DMS114 treated with DMSO at 0.1 percent for 48 hours (cell line): Measurements from ENCODE around the gene ZC3H6.
"Not testable (repeated sequence)": the region's sequence is repeated elsewhere in the genome, so short reads cannot be mapped to it uniquely, and the experiment has no call there.

Experiments
- DNase-seq: peaks from one replicate; lab custom pipeline; 2025; ENCODE audit not compliant: unreplicated experiment; lab: John Stamatoyannopoulos, UW

Gene ZC3H6

DNA sequence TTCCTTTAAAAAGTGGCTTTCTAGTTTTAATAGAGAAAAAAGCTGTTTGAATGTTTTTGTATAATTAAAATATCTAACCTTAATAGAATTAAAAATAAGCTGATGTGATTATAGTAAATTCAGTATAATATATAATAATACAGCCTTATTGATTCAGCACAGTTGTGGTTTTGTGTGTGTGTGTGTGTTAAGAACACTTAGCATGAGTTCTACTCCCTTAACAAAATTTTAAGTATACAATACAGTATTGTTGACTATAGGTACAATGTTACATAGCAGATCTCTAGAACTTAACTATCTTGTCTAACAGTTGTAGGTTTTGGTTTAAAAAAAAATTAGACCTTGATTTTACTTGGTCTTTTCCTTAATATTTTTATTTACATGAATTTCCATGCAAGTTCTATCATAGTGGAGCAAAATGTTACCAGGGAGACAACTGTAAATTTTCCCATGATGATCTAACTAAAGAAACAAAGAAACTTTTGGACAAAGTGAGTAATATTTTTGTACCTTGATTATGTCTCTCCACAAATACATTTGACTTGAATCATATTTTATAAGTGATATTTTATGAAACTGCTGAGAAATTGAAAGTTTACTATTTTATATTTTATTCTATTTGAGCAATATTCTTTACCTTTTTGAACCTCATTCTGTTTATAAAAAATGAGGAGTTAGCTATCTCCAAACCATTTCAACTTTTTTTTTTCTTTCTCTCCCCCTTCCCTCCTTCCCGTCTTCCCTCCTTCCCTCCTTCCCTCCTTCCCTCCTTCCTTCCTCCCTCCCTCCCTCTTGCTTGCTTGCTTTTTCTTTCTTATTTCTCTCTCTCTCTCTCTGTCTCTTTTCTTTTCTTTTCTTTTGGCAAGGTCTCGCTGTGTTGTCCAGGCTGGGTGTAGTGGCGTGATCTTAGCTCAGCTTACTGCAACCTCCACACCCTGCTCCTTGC lies 46.3 kb downstream of the ZC3H6 start:
- no peak for DNase-seq

DNA sequence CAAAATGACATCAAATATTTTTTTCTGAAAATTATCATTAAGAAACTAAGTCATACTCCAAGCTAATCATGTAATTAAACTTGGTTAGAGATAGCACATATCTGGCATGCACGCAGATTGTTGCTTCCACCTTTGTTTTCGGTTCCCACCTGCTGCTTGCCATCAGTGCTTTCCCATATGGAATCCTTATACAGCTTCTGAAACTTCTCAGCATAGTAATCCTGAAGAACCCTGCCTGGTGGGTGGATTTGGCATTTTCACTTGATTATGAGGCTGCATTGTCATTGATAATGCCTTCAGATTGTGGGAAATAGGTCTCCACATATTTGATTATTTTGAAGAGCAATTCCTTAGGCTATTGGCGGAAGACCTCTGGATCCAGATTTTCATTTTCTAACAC lies 47.5 kb downstream of the ZC3H6 start:
- DNase-seq: no peak

DNA sequence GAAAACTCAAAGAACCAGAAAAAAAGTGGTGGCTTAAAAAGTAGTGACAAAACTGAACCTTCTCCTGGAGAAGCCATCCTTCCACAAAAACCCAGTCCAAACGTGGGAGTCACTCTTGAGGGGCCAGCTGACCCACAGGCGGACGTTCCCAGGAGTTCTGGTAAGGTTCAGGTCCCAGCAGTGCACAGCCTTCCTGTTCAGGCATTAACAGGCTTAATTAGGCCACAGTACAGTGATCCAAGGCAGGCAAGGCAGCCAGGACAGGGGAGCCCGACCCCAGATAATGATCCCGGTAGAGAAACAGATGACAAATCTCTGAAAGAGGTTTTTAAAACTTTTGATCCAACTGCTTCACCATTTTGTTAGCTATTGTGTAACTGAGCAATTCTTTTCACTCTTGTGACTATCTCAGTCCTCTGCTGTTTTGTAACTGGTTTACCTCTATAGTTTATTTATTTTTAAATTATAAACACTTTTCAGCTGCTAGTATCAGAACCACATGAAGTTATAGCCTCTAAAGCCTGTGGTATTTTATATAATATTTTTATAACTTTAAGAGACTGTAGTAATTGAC lies 56.8 kb downstream of the ZC3H6 start:
- no peak for DNase-seq

DNA sequence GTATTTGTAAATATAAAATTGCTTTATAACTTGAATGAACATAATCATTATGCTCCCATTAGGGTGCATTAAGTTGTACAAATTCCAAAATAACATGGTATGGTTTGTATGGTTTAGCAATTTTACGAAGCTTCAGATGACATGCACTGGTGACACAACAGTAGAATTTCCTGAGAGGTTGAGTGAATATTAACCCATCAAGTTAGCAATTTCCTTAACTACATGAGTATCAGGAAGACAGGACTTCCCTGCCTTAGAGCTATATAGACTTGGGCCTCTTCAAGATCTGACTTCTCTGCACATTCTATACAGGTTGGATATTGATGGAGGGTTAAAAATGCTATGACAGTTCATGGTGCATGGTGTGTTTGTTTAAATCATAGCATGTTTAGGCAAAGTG lies 60.2 kb downstream of the ZC3H6 start:
- no peak for DNase-seq

DNA sequence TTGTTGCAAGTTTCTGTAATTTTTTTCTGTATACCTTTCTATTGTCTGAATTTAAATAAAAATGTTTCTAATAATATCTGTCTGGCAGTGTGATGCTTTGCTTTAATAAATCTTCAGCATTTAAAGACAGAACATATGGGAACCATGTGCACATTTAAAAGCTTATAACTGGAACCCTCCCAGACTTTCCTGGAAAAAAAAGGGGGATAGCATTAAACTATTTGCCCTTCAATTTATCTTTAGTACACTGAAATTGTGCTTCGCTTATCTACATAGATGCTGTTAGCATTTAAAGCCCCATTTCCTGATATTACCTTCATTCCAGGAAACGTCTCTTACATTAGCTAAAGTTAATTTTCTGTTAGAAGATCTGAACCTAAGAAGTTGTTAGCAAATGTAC lies 64.6 kb downstream of the ZC3H6 start:
- no peak for DNase-seq

DNA sequence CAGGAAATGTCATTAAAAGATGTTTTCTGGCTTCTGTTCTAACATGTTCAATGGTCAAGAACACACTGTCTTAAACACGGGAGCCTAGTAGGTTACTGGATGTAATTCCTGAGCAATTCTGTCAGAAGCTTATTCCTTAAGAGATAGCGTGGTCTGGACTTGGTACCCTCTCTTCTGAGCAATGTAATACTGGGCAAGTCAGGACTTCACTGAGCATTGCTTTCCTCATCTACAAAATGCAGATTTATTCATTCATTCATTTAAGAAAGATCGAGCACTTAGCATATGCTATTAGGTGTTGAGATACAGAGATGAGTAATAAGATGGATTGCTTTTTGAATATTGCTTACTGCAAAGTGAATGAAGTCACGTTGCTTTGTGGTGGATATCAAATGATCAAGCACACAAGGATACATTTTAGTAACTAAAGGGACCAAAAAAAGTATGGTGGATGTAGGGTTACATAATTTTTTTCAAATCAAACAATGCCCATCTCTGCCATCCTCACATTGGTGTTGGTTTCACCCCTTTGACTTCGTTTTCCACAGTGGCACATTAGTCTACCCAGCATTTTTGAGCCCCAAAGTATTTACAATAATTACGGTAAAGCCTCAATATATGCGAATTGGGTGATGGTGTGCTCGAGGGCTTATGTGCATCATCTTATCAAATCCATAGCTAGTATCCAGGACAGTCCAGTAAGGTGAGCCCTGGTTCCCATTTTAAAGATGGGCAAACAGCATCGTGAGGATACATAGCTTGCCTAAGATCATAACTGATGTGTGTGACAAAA lies 65.3 kb downstream of the ZC3H6 start:
- DNase-seq: no peak

DNA sequence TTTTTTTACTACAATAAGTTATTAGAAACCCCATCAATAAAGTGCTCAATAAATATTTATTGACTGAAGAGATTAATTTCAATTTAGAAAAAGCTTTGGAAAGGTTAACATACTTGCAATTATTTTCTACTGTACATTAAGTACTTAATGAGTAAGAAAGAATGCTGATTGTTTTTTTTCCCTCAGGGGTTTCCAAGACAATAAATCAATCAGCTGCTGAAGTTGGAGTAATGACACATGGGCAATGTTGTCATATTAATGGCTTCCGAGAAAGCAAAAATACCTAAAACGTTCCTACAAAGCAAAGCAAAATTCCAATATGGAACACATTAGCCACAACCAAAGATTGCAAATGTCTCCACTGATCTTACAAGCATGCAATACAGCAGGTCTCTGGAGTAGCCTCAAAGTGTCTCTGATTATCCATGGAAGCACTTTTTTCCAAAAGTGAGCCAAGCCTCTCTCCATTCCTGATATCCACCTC lies 66.7 kb downstream of the ZC3H6 start:
- DNase-seq: no peak

DNA sequence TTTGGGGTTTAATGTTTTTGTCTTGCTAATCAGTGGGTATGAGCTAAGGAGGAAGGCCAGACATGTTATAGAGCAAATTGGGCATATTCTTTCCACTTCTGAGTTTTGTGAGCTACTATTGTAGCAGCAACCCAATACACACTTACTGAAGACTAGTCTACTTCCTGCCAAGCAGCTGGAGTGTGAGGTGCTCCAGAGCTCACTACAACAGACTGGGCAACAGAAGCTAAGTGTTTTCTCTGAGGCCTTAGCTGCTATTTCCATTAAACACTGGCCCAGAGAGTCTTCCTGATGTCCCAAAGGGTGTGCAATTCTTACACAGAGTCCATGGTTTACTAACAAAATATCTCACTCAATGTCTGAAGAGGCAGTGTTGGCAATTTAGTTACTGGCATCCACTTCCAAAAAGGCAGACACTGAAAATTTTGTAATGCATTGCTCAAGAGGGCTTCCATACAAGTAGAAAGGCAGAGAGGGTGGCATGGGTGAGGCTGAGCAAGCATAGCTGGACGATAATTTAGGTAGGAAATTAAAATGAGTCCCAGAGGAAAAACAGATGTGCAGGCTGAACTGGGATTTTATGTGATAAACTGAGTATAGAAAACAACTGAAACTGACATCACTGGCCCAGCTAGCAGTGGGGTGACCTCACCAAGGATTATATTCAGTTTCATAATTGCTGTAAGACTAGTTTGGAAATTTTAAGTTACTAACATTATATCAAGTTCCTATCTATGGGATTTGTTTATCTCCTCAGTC lies 68.6 kb downstream of the ZC3H6 start:
- no peak for DNase-seq

DNA sequence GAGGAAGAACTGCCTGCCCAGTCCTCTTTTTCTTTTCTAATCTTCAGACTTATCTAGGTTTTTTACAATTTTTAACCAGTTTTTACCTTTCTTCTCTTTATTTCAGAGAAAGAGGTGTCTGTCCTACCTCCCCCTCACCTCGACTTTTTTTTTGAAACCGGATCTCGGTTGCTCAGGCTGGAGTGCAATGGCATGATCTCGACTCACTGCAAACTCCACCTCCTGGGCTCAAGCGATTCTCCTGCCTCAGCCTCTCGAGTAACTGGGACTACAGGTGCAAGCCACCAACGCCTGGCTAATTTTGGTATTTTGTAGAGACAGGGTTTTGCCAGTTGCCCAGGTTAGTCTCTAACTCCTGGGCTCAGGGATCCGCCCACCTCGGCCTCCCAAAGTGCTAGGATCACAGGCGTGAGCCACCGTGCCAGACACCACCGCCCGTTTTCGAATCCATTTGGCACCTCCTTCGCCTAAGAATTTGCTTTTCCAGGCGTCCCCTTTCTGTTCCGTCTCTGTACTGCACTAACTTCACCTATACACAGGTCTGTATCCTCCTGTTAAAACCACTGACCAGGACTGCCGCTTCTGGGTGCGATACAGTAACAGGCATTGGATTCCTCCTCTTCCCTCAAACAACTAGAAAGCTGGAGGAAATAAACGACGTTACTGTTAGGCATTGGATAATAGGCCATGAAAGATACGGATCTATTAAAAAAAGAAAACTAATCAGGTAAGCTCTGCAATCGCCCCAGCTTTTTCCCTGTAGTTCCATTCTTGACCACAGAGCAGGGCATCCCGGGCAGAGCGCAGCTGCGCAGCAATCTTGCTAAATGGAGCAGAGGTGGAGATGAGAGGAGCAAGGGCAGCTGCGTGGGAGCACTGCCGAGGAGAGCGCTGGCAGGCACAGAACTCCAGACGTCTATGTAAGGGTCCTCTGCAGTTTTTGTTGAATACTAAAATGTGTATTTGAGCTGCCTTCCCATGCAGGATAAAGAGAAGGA lies 69.9 kb downstream of the ZC3H6 start:
- peak; percentile 5 for DNase-seq

DNA sequence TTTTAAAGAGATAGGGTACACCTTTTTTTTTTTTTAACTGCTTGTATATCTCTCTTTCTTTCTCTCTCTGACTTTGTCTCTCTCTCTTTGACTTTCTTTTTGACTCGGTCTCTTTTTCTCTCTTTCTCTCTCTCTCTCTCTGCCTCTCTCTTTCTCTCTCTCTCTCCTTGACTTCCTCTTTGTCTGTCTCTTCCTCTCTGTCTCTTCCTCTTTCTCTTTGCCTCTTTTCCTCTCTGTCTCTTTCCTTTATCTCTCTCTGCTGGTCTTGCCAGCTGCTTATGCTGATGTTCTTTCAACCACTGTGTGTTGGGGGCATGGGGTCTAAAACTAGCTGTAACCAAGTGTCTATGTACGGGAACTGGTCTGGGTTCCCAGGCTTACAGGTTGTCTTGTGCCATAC lies 76.9 kb downstream of the ZC3H6 start:
- DNase-seq: not testable (repeated sequence)

DNA sequence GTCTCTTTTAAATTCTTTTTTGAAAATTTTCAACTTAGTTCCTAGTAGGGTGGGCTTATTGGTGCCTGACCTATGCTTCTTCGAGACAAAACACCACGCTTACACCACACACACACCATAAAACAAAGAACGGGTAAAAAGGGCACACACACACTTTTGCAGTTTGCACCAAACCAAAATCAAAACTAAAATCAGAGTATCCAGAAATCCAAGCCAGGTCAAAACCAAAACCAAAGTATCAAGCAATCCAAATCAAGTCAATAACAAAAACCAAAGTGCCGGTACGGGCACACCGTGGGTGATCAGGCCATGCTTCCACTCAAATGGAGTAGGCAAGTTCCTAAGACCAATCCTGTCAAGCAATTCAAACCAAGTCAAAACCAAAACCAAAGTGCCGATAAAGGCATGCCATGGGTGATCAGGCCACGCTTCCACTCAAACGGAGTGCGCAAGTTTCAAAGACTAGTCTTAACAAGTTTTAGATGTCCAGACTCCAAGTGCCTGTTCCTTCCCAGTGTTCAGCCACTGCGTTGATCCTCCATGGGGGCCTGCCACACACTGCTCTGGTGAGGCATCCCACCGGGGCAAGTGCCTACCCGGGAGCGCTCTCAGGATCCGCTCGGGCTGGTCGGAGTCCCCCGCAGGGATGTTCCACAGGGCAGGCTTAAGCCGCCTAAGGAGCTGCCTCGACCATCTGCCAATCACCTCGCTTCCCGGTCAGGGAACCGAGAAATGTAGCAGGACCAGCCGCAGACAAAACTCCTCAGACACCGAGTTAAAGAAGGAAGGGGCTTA lies 77.6 kb downstream of the ZC3H6 start:
- not testable (repeated sequence) for DNase-seq

DNA sequence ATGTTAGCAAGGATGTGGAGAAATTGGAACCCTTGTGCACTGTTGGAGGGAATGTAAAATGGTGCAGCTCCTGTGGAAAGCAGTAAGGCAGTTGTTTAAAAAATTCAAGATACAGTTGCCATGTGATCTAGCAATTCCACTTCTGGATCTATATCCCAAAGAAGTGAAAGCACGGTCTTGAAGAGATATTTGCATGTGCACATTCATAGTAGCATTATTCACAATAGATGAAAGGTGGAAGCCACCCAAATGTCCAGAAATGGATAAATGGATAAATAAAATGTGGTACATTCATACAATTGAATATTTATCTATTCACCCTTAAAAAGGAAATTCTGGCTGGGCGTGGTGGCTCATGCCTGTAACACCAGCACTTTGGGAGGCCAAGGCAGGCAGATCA lies 78.9 kb downstream of the ZC3H6 start:
- not testable (repeated sequence) for DNase-seq

DNA sequence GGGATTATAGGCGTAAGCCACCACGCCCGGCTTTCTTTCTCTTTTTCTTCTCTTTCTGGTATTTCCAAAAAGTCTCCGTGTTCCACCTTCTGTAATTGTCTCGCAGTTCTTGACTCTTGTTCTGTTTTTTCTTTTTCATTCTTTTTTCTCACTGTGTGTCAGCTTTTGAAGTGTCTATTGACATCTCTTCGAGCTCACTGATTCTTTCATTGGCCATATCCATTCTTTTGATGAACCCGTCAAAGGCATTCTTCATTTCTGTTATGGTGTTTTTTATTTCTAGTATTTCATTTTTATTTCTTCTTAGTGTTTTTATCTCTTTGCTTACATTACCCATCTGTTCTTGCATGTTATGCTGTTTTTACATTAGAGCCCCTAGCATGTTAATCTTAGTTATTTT lies 84.7 kb downstream of the ZC3H6 start:
- DNase-seq: not testable (repeated sequence)
